Measurements from ENCODE around the gene LOXHD1.

LOXHD1 gene

GRCh38 chr18:46547520-46547919, 109.5 kb downstream of the LOXHD1 start:
- TF ChIP-seq CTCF (IDR thresholded peaks at IDR 0.05; ENCODE audit: insufficient read depth, low read length, missing control alignments), result no peak
- POLR2A ChIA-PET, result no interaction called here
- CTCF ChIA-PET, result no interaction called here
- no peak overlapping the region for H3K4me3 ChIP-seq (ENCODE audit: low read depth, low read length)
- DNase-seq (ENCODE audit: low read depth, low spot score), result no peak

GRCh38 chr18:46546111-46546640, 110.8 kb downstream of the LOXHD1 start:
- POLR2A ChIA-PET, result no interaction called here
- H3K4me3 ChIP-seq (ENCODE audit: low read depth, low read length), result no peak overlapping the region

GRCh38 chr18:46542545-46542944, 114.5 kb downstream of the LOXHD1 start:
- POLR2A ChIA-PET, result no interaction called here
- CTCF ChIA-PET, result no interaction called here
- no peak for DNase-seq (ENCODE audit: low read depth, low spot score)
- TF ChIP-seq CTCF (IDR thresholded peaks at IDR 0.05; ENCODE audit: insufficient read depth, low read length, missing control alignments), result no peak
- no peak overlapping the region for H3K4me3 ChIP-seq (ENCODE audit: low read depth, low read length)

More at GRCh38 chr18:46546111-46546640, 110.8 kb downstream of the LOXHD1 start:
- TF ChIP-seq CTCF (IDR thresholded peaks at IDR 0.05; ENCODE audit: insufficient read depth, low read length, missing control alignments), result no peak
- CTCF ChIA-PET, result no interaction called here
- DNase-seq (ENCODE audit: low read depth, low spot score), result no peak

- TF ChIP-seq CTCF (IDR thresholded peaks at IDR 0.05; ENCODE audit: insufficient read depth, low read length, missing control alignments), result no peak
- ChIA-PET CTCF (no interaction called here), POLR2A (no interaction called here)
- no peak overlapping the region for H3K4me3 ChIP-seq (ENCODE audit: low read depth, low read length)
- no peak for DNase-seq (ENCODE audit: low read depth, low spot score)
Measured at GRCh38 chr18:46541626-46542189, 115.3 kb downstream of the LOXHD1 start.

GRCh38 chr18:46538376-46538775, 118.6 kb downstream of the LOXHD1 start:
- no peak for TF ChIP-seq CTCF (IDR thresholded peaks at IDR 0.05; ENCODE audit: insufficient read depth, low read length, missing control alignments)
- no peak overlapping the region for H3K4me3 ChIP-seq (ENCODE audit: low read depth, low read length)
- ChIA-PET CTCF (no interaction called here), POLR2A (no interaction called here)
- DNase-seq (ENCODE audit: low read depth, low spot score), result no peak

- DNase-seq (ENCODE audit: low read depth, low spot score), result no peak
- POLR2A ChIA-PET, result no interaction called here
- TF ChIP-seq CTCF (IDR thresholded peaks at IDR 0.05; ENCODE audit: insufficient read depth, low read length, missing control alignments), result no peak
- CTCF ChIA-PET, result no interaction called here
- no peak overlapping the region for H3K4me3 ChIP-seq (ENCODE audit: low read depth, low read length)
Measured at GRCh38 chr18:46536215-46536874, 120.7 kb downstream of the LOXHD1 start.
